Left renal pelvis (tissue), 4 donors: ENCODE data around the gene BMPER. TPM values are rescaled to one million over a fixed set of nuclear protein-coding genes. Genes with fewer than 3 reads are reported as not detected.

Experiments
- DNase-seq, 4 donors: peaks; one replicate each; pipeline ENCODE4 v3.0.0-alpha.2; 2013; ENCODE audit warnings: low read depth in 4 of 4, low spot score in 3 of 4
- polyA plus RNA-seq, 4 donors: library from polyadenylated mRNA; unstranded; fragments of 120-200 nt; gene quantifications; one replicate each; pipeline ENCODE4 v1.2.1, GENCODE V29; 2013; ENCODE audit not compliant: insufficient read length in 4 of 4

BMPER gene
- polyA plus RNA-seq, 4 donors: 20.8 to 53.0 (median 25.2) TPM

DNA sequence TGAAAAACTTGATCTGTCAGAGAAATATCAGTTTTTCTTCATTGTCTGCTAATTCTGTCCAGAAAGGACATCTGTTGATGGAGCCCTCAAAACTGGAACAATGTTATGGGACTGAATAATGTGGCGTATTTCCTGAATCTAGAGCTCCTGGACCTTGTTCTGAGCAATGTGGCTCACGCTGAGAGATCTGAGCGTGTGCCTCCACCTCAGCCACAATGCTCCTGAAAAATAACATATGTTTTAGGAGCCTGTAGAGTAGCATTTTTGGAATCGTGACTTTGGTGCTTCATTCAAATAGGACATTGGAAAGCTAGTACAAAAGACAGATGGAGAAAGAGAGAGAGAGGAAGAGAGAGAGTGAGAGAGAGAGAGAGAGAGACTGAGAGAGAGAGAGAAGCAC lies 110.3 kb downstream of the BMPER start:
- DNase-seq: no peak

DNA sequence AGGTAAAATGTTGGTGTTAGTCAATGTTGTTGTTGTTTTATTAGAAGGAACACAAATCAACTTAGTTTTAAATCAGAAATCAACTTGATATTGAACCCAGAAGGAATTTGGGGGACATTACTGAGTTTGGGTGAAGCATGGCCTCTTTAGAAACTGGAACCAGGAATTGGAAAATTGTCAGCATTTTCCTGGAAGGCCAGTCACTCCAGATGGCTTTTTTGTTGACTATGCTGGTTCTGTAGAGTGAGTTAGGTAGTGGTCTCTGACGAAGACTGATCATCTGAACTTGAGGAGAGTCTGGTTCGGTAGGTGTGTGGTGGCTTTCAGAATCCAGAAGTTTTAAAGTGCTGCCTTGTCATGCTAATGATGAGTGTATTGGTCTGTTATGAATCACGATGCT lies 111.5 kb downstream of the BMPER start:
- DNase-seq: no peak

DNA sequence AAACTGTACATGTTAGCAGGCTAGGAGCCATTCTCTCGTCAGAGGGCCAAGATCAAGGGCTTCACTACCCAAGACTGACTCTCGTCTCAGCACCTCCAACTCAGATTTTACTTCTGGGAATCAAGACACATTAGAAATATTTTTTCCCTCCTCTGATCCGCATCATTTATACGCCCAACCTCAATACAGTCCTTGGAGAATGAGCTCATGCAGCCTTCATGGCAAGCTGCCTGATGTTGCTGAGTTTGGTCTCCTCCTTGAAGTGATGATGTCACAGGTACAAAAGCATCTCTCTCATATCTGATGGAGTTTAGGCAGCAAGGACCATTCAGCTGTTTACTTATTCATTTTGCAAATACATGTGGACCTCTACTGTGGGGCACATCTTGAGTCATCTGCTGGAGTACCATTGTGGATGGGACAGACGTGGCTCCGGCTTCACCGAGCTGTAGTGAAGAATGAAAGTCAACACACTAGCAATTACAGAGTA lies 114.0 kb downstream of the BMPER start:
- DNase-seq: no peak

DNA sequence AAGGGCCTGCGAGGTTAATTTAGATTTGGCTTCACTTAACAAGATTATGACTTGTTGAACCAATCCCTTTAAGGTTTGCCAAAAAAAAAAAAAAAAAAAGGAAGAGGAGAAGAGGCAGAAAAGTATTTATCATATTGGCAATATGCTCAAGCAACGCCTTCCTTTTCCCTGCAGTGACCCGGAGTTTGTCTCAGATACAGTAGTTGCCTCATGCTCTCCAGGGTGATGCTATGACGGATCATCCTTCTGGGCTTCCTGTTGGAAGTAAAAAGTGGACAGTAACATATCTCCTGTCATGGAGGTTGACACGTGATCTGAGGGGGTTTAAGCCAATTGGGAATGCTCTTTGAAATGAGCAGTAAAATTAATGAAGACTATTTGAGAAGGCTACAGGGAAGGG lies 117.3 kb downstream of the BMPER start:
- no peak for DNase-seq

DNA sequence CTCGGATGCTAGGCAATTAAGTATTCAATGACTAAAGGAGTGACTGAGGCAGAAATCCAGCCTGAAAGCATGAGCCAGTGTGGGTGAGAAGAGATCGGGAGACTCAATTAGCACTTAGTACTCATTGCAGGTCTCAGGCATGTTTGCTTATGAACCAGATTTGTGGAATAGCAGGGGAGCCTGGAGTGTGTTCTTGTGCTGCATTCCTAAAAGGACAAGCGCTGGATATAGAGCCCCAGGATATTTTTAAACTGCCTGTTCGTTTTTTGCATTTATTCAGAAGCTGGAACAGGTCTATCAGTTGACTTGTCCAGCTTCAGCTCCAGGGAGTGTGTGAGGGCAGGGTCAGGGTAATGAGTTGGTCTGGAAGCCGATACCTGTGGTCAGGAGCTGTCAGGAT lies 120.3 kb downstream of the BMPER start:
- DNase-seq: no peak

DNA sequence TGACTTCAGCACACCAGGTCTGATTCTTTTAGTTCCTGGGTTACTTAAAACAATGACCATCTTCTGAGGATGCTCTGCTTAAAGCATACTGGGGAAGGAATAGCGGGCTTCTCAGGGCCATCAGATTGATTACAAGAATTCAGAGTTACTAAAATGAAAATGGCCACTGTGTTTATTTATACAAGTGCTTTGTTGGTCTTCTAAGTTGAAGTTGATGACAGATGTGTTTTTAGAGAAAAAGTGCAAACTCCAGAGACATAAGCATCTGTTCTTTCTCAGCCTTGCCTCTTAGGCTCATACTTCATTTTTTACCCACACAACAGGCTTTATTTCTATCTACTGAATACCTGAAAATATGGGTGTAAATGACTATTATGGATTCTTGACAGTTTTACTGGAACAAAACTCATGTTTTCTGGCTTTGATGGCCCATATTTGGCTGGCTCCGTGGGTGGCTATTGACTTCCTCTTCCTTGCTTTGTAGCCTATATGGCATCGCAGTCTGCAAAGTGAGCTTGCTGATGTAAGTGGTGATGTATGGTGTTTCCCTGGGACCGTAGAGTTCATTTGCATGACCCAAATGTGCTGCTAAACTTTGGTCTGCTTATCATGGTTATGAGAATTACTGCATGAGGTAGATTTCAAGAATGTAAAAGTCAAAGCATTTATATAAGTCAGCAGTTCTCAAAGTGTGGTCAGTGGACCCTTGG lies 121.3 kb downstream of the BMPER start:
- DNase-seq: no peak

DNA sequence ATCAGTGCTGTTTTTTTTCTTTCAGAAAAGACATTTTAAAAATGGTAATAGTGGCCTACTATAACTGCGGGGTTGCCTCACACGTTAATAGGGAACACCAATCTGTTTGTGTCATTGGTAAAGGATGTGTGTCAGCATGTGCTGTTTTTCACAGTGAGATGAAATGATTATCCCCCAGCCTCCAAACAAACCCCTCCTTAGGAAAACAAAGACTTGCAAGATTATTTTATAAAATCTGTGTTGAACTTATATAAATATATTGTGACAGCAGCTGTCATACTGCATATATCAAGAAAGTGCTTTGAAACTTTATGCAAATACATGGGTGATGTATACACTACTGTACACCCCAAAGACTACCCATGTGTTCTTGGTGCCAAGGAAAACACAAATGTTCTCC lies 125.8 kb downstream of the BMPER start:
- DNase-seq: no peak

DNA sequence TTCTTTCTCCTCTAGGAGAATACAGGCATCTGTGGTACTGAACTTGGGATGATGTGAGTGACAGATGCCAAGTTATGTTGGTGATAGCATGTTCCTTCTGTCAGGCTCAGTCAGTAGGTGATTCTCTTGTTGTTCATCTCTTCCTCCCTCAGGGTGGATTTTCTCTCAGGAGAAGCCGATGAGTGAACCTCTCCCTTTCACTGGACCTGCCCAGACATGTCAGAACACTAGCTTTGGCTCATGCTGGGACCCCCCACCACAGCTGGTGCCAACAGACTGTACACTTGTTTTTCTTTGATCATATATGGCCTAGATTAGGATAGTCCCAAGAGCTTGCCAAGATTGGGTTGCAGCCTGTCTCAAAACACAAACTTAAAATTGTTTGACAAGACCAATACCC lies 129.4 kb downstream of the BMPER start:
- DNase-seq: no peak

DNA sequence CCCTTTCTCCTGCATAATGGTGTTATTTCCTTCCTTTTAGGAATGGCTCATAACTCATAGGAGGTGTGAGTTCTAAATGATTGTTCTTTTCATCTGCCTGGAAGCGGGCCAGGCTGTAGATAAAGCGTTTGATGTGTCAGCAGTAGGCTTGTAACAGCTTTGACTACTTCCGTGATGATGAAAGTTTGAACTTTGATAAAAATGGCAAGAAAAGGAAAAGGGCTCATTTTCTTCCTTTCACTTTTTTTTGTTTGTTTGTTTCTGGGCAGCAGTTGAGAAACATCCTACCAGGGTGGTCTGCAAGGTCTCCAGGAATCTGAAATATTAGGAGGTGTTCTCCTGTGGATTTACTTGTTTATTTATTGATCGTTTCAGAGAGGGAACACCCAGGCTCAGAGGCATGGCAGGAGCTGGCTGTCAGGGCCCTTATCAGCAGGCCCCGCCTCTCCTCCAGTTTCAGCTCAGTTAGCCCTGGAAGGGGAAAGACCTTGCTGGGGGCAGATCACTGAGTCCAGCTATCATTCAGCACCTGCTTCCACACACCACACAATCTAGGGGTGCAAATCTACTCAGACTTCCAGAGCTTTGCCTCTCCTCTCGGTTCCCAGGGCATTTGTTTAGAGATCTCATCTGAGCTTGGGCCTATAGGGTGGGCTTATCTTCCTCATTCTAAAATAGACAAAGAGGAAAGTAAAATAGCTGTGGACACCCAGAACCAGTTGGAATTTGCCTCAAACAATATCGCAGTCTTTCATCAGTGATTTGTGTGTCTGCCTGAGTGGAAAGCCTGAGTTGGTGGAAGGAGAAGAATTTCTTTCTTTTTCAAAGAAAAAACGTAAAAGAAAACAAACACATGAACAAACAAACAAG lies 130.9 kb downstream of the BMPER start:
- no peak for DNase-seq

DNA sequence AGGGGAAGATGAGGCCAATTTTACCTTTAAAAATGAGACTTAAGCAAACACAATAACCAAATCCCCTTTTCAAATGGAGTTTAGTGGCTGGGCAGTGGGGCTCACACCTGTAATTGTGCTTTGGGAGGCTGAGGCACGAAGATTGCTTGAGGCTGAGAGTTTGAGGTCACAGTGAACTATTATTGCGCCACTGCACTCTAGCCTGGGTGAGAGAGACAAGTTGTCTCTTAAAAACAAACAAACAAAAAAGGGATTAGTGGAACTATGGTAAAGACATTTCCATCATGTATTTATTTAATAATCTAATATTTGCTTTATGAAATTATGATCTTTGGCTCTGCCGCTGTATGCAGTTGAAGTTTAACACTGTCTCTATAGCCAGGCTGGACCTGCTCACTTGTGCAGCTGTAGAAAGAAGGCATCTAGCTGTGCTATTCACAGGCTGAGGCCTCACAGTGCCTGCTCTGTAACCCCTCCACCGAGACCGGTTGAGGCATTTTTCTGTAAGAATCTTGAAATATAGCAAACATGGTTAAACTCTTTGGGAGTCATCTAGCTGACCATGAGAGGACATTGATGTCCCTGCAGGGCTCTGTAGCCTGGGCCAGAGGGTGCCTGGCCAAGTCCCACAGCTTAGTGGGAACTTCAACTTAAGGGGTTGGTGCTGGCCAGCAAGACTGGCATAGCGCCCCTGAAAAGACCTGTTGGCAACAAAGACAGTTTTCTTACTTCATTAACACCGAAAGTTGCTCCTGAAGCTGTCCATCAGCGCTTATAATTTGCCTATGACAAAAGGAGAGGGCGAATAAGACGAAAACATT lies 131.8 kb downstream of the BMPER start:
- DNase-seq: no peak

DNA sequence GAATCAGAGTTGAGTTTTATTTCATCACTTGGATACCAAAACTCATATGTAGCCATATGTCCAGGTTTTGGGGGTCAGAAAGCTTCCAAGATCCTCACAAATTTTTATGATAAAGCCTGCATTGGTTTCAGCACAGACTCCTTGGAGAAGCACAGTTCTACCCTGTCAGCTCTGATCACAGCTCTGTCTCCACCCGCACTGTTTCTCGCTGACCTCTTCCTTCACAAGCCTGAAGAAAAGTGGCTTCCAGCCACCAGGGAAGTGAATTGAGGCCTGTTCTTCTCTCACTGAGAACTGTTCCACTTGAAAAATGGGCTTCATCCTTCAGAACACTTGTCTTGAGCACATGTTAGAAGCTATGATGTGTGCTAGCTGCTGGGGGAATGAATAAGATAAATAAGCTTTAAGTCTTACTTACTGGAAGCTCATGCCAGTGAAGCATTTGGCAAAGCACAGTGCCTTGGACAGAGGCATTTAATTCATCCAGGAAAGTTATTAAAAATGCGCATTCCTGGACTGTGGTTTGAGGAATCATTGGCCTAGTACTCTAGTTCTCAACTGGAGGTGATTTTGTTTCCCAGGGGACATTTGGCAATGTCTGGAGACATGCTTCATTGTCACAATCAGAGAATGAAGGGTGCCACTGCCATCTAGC lies 133.6 kb downstream of the BMPER start:
- no peak for DNase-seq

DNA sequence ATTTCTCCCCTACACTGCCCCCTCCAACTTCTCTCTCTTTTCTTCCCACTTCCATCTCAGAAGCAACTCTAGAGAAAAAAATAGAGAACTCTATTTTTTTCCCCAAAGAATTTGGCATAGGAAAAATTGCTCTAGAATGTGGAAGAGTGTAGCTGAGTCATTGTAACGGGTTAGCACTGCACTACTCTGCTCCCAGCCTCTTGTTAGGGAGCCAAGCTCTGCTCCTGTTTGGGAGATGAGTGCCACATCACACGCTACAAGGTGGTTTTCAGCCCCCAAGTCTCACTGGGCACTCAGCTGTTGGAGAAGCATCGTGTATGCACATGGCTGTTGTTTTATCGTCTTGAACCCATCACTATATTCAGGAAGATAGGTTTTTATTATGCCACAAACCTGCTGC lies 136.4 kb downstream of the BMPER start:
- no peak for DNase-seq

DNA sequence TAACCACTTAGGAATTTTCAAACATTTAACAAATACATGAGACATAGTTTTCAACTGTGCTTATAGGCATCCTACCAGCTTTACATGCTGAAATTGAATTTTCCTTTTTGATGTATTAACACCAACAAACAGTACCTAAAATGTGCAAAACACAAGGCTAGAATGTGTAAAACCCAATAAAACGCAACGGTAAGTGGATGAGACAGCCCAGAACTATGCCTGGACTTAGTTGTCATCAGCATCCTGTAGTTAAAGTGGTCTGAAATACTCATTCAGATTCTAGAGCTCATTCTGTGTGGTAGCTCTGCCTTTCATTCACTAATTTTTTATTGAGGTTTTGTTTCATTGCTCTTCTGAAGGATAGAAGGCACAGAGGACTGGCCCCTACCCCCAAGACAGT lies 137.1 kb downstream of the BMPER start:
- no peak for DNase-seq

DNA sequence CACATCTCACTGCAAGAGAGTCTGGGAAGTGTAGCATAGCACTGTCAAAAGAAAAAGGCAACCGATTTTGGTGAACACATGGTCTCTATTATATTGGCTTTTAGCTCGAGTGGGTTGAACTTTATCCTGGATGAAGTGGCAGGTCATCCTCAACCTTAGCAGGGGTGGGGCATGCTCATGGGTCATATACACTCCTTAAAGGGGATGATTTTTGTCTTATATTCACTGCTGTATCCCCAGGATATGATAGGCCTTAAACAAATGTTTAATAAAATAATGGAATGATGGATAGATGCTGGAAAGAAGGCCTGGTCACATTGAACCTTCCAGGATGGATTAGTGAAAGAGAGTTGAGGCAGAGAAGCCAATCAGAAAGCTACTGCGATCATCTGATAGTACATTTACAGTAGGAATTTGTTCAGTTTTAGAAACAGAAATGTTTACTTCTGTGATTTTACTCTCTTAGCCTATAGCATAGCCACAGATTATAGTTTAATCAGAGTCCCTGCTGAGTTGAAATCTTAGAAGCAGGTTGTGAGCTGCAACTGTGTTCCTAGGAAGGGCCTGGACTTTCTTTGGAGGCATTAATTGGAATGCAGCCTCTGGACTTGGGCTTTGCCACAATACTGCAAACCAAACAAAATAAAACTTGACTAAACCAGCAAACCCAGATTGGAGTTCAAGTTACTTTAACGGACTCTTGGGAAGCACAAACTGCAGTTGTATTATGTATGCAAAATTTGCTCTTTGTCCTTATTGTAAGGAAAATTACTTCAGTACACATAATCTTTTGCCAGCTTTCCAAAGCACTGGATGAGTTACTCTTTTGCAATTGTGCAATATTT lies 138.3 kb downstream of the BMPER start:
- DNase-seq: no peak

DNA sequence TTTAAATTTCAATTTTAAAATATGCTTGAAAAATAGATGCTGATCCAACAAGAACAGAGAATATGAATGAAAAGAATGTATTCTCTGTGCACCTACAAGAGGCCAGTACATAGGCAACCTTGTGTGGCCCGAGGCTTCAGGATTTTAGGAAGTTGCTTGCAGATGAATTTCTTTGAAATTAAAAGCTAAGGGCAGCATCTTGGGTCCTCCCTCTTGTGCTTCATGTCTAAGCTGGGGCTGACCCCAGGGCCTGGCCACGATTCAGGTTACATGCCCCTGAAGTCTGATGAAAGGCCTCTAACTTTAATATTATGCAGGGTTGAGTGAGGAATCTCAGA lies 138.9 kb downstream of the BMPER start:
- no peak for DNase-seq

DNA sequence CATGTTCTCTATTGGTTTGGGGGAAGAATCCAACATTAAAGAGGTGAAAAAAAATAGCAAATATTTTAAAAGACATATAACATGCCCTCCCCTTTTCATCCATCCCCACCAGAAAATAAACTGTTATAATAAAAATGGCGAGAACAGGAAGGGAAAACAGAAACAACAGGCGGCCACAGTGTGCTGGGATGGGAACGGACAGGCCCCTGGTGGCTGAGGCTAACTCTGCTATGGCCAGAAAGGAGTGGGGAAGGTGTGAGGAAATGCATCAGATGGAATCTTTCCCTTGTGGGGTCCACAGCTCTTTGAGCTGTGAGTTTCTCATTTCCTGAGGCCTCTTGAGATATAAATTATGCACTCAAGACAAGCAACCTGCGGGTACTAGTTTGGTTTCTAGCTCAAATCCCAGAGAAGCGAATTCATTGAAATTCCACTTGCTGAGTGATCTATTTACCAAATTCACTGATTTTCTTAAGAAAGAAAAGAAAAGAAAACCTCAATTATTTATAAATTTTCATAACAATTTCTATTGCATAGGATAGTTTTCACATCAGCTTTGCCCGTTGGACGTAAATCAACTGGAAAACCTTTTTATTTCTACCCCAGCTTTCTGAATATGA lies 139.5 kb downstream of the BMPER start:
- DNase-seq: no peak

DNA sequence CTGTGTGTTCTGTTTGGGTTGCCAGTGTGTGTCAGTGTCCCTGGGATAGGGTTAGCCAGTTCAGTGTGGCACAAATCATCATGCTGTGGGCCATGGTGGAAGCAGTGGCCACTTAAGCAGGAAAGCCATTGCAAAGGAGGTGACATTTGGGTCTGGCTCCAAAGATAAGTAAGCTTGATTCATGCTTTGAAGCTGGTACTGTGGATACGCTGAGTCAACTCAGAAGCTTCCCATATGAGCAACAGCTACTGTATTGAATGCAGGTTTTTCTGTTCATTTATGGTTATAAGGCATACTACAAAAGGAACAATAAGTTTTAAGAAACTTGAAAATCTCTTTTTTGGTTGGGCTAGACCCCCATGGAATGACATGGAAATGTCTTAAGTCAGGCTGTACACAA lies 143.1 kb downstream of the BMPER start:
- no peak for DNase-seq

DNA sequence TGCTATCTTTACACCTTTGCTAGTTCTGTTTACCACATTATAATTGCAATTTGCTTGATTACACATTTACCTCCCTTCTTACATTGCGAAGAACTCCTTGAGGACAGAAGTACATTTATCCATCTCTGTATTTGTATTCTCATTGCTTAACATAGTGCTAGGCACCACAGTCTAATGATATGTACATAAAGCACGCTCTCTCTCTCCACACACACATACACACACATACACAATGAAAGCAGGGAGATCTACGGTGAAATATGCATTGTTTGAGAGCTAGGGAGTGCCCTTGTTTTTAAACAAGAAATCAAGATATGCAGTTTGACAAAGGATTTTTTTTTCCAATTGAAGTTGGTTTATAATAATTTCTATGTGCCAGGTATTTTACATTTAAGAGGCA lies 148.7 kb downstream of the BMPER start:
- no peak for DNase-seq

DNA sequence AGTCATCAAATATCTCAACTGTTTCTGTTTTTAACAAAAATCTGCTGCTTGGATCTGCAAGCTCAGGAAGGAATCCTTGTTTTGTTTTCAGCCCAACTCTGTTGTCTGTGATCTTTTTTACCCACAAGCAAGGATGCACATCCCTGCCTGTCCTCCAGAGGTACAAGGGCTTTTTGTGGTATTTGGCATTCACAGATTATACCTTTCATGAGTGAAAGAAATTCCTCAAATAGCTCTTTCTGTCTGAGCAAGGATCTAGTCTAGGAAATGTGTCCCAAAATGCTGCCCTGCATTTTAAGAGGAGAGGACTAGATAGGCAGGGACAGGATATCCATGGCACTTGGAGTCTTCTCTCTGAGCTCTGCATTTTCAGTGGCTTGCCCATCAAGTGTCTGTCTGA lies 151.8 kb downstream of the BMPER start:
- no peak for DNase-seq
